Activated T-cell treated with anti-CD3 and anti-CD28 coated beads for 4 hours (primary cell): ENCODE measurements around the gene PTPRC.

Experiments
- DNase-seq: peaks from one replicate; pipeline ENCODE4 v3.0.0-alpha.2; 2020

Gene PTPRC

DNA sequence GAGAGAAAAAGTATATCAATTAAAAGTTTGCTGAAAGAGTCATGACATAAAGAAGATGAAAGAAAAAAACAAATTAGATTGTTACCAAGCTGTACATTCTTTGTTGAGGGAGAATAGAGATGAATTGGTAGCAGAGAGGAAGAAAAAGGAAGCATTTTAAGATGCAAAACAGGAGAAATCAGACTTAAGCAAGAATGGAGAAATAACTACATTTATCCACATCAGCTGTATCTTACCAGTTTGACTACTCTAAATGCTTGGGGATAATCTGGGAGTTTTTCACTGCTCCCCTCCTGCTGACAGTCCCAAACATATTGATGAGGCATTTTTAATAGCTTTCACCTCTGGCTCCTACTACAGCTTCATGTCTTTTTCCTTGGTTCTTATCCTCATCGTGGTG lies 16.8 kb upstream of the PTPRC start:
- DNase-seq, result no peak

- DNase-seq, result no peak
Observed at GRCh38 chr1:198623752-198624647, 14.8 kb upstream of the PTPRC start.

DNA sequence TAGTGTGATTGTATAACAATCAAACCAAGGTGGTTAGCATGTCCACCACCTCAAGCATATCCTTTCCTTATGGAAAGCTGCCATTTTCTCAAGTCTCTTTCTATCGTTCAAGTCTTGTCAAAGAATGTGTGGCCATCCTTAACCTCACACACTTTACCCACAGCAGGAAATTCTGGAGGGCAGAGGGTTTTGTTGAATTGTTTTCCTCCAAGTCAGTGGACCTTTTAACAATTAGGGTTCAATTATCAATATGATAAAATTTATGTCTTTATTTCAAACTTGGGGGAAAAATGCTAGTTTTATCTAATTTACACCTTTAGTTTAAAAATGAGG lies 14.2 kb upstream of the PTPRC start:
- no peak for DNase-seq

- DNase-seq, result no peak
Observed at GRCh38 chr1:198627436-198628066, 11.3 kb upstream of the PTPRC start.

GRCh38 chr1:198628067-198628455 lies 10.8 kb upstream of the PTPRC start:
- no peak for DNase-seq

- no peak for DNase-seq
Observed at GRCh38 chr1:198629610-198630009, 9.2 kb upstream of the PTPRC start.

DNA sequence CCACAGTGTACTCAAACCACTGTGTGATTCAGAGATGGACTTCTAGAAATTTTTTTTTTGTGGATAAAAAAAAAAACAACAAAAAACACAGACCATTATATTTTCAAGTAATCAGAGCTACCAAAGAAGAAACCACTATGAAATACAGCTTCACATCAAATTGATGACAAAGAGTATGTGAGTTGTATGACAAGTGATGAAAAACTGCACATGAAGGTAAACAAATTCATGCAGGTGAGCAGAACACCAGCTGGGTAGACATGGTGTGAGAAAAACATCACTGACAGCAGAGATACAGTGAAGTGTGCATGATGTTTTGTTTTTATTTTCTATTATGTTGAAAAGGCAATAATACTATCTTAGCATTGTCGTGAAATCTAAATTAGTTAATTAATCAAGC lies 8.0 kb upstream of the PTPRC start:
- no peak for DNase-seq

GRCh38 chr1:198631292-198631691 lies 7.5 kb upstream of the PTPRC start:
- no peak for DNase-seq

DNA sequence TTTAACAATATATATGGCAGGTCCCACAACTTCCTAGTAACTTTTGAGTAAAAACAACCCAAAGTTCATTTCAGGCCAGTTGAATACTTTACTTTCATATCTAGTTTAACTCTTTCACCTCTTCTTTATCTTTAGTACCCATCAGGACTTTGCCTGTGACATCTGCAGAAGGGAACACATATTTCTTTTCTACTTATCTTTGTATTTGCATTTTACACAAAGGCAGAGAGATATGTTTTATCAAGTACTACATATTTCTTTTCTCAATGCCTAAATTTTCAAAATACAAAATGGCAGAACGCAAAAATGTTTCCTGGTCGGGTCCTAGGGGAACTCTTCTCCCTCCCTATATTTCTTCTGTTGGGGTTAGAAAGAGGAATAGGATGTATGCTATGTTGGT lies 6.8 kb upstream of the PTPRC start:
- no peak for DNase-seq

DNA sequence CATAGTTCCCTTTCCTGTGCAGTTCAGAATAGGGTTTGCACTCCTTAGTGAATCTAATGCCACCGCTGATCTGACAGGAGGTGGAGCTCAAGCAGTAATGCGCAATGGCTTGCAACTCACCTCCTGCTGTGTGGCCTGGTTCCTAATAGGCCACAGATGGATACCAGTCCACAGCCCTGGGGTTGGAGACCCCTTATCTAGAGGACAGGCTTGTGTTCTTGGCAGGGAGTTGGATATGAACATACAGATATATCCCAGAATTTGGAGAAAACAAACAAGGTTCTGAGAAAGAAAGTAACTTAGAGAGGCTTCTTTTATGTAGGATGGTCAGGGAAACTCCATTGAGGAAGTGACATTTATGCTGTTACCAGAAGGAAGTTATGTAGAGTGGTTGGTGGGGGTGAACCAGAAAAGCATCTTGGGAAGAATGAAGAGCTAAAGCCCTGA lies 5.1 kb upstream of the PTPRC start:
- DNase-seq, result no peak

DNA sequence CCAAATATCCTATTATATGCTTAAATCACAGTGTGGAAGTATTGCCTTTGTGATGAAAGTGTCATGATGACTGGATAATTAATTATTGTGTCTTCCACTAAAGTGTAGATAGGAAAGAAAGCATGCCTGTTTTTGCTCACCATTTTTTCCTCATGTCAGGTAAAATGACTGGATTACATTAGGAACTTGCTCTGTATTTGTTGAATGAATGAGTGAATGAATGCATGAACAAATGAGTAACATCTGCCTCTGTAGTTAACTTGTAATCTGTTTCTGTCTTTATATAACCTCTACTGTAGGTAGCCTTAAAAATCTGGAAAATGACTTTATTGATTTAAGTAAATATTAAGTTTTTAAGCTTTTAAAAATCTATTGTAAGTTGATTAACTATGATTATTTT lies 2.9 kb upstream of the PTPRC start:
- DNase-seq, result no peak

- no peak for DNase-seq
Observed at GRCh38 chr1:198636391-198636790, 2.4 kb upstream of the PTPRC start.

- no peak for DNase-seq
Observed at GRCh38 chr1:198637157-198637556, 1.7 kb upstream of the PTPRC start.

- DNase-seq, result no peak
Observed at GRCh38 chr1:198637916-198638437, 863 bp upstream of the PTPRC start.

- no peak for DNase-seq
Observed at GRCh38 chr1:198638441-198638840, 399 bp upstream of the PTPRC start.

DNA sequence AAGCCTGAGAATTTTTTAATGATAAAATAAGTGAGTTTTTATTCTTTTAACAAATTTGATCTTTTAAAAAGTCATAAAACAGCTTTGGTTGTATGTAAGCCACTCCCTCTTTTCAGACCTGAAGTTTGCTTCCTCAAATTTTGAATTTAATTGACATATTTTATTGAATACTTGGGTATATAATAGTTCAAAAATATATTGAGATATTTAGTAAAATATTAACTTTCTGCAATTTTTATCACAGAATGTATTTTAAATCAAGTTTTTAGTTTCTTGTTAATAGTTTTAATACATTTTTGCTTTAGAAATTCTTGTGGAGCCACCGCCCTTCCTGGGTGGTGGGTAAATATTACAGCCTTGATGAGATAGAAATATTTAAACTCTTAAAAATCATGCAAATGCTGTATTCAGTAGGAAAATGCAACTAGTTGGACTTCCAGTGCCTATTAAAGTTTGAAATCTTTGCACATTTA lies 867 bp downstream of the PTPRC start:
- no peak for DNase-seq

- no peak for DNase-seq
Observed at GRCh38 chr1:198640174-198640573, 1.3 kb downstream of the PTPRC start.

DNA sequence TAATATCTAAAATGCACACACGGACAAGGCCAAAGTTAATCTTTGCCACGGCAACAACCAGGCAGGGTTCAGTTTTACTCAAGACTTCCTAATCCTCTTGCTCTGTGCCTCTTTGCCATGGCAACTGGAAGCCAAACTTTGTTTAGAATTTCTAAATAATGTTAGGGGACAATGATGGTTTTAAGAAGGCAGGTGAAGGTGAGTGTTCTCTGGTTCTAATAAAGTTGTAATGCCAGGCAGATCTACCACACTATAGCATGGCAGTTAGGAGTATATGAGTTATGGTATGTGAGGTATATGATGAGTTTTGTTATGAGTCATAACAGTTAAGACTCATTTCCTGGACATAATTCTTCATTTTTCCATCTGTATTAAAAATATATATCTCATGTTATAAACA lies 2.7 kb downstream of the PTPRC start:
- no peak for DNase-seq

DNA sequence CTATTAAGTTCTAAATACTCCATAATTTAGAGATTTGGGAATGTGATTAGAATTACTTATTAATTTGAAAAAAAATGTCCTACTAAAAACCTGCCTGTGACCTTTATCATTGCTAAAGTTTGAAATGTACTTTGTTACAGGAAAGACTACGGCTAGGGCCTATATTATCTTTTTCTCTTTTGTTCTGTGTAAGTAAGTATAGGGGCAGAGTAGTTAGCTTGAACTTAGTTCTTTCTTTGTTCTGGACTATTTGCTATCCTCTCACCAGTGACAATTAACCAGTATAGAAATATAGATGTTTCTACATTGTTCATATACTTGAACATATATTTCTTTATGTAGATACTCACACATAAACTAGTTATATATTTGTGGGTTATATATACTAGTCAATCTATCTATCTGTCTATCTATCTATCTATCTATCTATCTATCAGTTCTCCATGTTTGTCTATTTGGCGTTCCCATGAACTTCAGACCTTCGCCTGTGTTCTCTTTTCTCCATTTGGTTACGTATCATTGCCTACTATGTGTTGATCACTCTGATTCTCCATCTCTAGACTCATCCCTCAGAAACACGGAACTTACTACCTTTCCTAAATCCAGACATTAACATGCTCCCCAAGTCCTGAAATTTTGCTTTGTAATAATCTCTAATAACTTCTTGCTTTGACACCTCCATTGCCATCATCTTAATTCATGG lies 3.3 kb downstream of the PTPRC start:
- no peak for DNase-seq

GRCh38 chr1:198642983-198643382 lies 4.1 kb downstream of the PTPRC start:
- no peak for DNase-seq

DNA sequence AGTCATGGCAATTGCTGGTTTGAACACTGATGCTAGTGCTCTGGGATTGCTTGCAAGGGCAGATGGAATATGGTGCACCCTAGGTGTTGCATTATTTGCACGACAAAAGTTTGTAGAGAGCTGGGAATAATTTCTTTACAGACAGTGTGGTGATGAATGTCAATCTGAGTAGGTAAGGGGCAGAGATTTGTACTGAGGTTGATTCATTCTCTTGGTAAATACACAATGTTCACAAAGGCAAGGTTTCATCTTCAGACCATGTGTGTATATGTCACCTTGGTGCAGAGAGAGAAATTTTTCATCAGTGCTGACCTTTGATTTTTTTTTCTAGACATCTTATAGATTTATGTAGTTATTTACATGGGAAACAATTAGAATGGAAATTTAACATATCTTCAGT lies 5.0 kb downstream of the PTPRC start:
- DNase-seq, result no peak

DNA sequence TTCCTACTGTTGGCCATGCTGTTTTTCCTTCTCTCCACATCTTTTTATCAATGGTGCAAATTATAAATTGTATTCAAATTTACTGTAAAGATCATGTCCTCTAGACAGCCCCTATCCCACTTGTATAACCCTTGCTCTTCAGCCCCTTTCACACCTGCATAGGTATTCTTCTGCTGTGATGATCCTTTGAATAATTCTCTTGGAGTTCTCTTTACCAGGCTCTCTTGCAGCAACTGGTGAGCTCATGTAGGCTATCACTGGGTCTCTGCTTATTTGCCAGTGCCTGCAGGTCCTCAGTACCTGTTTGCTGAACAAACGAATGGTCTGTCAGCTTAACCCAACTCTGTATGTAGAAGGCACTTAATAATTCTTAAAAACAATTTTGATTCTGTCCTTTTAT lies 8.2 kb downstream of the PTPRC start:
- DNase-seq, result no peak

GRCh38 chr1:198648592-198648991 lies 9.8 kb downstream of the PTPRC start:
- no peak for DNase-seq
